Measurements from ENCODE around the gene SPEN. TPM values are rescaled to one million over a fixed set of nuclear protein-coding genes. Genes with fewer than 3 reads are reported as not detected.

Gene SPEN
- total RNA-seq, 1 donor from 2014 or later, result 20.8 TPM

DNA sequence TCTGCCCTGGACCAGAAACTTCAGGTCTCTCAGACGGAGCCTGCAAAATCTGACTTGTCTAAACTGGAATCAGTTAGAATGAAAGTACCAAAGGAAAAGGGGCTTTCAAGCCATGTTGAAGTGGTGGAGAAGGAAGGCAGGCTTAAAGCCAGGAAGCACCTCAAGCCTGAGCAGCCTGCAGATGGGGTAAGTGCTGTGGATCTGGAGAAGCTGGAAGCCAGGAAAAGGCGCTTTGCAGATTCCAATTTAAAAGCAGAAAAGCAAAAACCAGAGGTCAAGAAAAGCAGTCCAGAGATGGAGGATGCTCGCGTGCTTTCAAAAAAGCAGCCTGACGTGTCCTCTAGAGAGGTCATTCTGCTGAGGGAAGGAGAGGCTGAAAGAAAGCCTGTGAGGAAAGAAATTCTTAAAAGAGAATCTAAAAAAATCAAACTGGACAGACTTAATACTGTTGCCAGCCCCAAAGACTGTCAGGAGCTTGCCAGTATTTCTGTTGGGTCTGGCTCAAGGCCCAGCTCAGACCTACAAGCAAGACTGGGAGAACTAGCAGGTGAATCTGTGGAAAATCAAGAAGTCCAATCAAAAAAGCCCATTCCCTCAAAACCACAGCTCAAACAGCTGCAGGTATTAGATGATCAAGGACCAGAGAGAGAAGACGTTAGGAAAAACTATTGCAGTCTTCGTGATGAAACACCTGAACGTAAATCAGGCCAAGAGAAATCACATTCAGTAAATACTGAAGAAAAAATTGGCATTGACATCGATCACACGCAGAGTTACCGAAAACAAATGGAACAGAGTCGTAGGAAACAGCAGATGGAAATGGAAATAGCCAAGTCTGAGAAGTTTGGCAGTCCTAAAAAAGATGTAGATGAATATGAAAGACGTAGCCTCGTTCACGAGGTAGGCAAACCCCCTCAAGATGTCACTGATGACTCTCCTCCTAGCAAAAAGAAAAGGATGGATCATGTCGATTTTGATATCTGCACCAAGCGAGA lies 81.8 kb downstream of the SPEN start:
- TF ChIP-seq, protein P1, sequence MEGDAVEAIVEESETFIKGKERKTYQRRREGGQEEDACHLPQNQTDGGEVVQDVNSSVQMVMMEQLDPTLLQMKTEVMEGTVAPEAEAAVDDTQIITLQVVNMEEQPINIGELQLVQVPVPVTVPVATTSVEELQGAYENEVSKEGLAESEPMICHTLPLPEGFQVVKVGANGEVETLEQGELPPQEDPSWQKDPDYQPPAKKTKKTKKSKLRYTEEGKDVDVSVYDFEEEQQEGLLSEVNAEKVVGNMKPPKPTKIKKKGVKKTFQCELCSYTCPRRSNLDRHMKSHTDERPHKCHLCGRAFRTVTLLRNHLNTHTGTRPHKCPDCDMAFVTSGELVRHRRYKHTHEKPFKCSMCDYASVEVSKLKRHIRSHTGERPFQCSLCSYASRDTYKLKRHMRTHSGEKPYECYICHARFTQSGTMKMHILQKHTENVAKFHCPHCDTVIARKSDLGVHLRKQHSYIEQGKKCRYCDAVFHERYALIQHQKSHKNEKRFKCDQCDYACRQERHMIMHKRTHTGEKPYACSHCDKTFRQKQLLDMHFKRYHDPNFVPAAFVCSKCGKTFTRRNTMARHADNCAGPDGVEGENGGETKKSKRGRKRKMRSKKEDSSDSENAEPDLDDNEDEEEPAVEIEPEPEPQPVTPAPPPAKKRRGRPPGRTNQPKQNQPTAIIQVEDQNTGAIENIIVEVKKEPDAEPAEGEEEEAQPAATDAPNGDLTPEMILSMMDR (IDR thresholded peaks at IDR 0.05; ENCODE audit: borderline replicate concordance), result no peak
- intact Hi-C loops (cut with micrococcal nuclease), result no loop called here
- Histone ChIP-seq H3K4me1 (no peaks in the 10 kb centered on the region), H3K4me3 (no peak overlapping the region), H3K36me3 (peaks cover 97% of the 10 kb centered on the region), H3K9me3 (replicated peaks) (no peaks in the 10 kb centered on the region), H3K27me3 (ENCODE audit: low read depth) (no peaks in the 10 kb centered on the region), H3K27ac (replicated peaks) (no peak overlapping the region)
- no peak for DNase-seq

DNA sequence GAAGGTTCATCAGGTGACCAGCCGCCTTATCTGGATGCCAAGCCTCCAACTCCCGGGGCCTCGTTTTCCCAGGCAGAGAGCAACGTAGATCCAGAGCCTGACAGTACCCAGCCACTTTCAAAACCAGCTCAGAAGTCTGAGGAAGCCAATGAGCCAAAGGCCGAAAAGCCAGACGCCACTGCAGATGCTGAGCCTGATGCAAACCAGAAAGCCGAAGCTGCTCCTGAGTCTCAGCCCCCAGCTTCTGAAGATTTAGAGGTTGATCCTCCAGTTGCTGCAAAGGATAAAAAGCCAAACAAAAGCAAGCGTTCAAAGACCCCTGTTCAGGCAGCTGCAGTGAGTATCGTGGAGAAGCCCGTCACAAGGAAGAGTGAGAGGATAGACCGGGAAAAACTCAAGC lies 83.9 kb downstream of the SPEN start:
- Histone ChIP-seq H3K4me3 (no peak overlapping the region), H3K27me3 (ENCODE audit: low read depth) (no peaks in the 10 kb centered on the region), H3K4me1 (no peaks in the 10 kb centered on the region), H3K27ac (replicated peaks) (no peak overlapping the region), H3K9me3 (replicated peaks) (no peaks in the 10 kb centered on the region), H3K36me3 (peaks cover 98% of the 10 kb centered on the region)
- no peak for DNase-seq
- intact Hi-C loops (cut with micrococcal nuclease), result no loop called here
- TF ChIP-seq, protein P1 (IDR thresholded peaks at IDR 0.05; ENCODE audit: borderline replicate concordance), result no peak

DNA sequence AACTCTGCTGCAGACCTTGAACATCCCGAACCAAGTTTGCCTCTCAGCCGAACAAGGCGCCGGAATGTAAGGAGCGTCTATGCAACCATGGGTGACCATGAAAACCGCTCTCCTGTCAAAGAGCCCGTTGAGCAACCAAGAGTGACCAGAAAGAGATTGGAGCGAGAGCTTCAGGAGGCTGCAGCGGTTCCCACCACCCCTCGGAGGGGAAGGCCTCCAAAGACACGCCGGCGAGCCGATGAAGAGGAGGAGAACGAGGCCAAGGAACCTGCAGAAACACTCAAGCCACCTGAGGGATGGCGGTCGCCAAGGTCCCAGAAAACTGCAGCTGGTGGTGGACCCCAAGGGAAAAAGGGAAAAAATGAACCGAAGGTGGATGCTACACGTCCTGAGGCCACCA lies 84.4 kb downstream of the SPEN start:
- H3K36me3 ChIP-seq, result peaks cover 100% of the 10 kb centered on the region
- TF ChIP-seq, protein P1 (IDR thresholded peaks at IDR 0.05; ENCODE audit: borderline replicate concordance), result no peak
- intact Hi-C loops (cut with micrococcal nuclease), result no loop called here

DNA sequence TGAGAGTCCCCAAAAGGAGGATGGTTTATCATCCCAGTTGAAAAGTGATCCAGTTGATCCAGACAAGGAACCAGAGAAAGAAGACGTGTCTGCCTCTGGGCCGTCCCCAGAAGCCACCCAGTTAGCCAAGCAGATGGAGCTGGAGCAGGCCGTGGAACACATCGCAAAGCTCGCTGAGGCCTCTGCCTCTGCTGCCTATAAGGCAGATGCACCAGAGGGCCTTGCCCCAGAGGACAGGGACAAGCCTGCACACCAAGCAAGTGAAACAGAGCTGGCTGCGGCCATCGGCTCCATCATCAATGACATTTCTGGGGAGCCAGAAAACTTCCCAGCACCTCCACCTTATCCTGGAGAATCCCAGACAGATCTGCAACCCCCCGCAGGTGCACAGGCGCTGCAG lies 85.1 kb downstream of the SPEN start:
- H3K4me1 ChIP-seq, result peaks cover 3% of the 10 kb centered on the region
- no peak for DNase-seq
- H3K27ac ChIP-seq (replicated peaks), result no peak overlapping the region
- H3K27me3 ChIP-seq (ENCODE audit: low read depth), result no peaks in the 10 kb centered on the region
- no peak overlapping the region for H3K4me3 ChIP-seq
- TF ChIP-seq, protein P1 (IDR thresholded peaks at IDR 0.05; ENCODE audit: borderline replicate concordance), result no peak
- no peaks in the 10 kb centered on the region for H3K9me3 ChIP-seq (replicated peaks)
- intact Hi-C loops (cut with micrococcal nuclease), result no loop called here
- peaks cover 100% of the 10 kb centered on the region for H3K36me3 ChIP-seq

More for the DNA sequence above, 84.4 kb downstream of the SPEN start:
- no peaks in the 10 kb centered on the region for H3K27me3 ChIP-seq (ENCODE audit: low read depth)
- no peak overlapping the region for H3K4me3 ChIP-seq
- no peak overlapping the region for H3K27ac ChIP-seq (replicated peaks)
- DNase-seq, result no peak
- H3K9me3 ChIP-seq (replicated peaks), result no peaks in the 10 kb centered on the region
- H3K4me1 ChIP-seq, result no peaks in the 10 kb centered on the region

DNA sequence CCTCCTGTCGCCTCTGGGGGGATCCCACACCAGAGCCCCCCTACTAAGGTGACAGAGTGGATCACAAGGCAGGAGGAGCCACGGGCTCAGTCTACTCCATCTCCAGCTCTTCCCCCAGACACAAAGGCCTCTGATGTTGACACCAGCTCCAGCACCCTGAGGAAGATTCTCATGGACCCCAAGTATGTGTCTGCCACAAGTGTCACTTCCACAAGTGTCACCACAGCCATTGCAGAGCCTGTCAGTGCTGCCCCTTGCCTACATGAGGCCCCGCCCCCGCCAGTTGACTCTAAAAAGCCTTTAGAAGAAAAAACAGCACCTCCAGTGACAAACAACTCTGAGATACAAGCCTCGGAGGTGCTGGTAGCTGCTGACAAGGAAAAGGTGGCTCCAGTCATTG lies 86.2 kb downstream of the SPEN start:
- no peak for DNase-seq
- H3K4me3 ChIP-seq, result no peak overlapping the region

More for the DNA sequence above, 86.2 kb downstream of the SPEN start:
- Histone ChIP-seq H3K9me3 (replicated peaks) (no peaks in the 10 kb centered on the region), H3K36me3 (peaks cover 100% of the 10 kb centered on the region), H3K27me3 (ENCODE audit: low read depth) (no peaks in the 10 kb centered on the region), H3K4me1 (peaks cover 9% of the 10 kb centered on the region), H3K27ac (replicated peaks) (no peak overlapping the region)
- intact Hi-C loops (cut with micrococcal nuclease), result no loop called here
- TF ChIP-seq, protein P1 (IDR thresholded peaks at IDR 0.05; ENCODE audit: borderline replicate concordance), result no peak

Measured in left ventricle myocardium inferior (tissue), 1 donor.